PC-9 (cell line): ENCODE data around the gene TMC8.

Experiments
- EZH2 ChIP-seq: fragments of 200-600 bp; sonication (generic); IDR thresholded peaks from 2 replicates; pipeline ENCODE4 v1.8.0; 2017; ENCODE audit warnings: antibody characterized with exemption, low read depth
- TF ChIP-seq, protein P1 (sequence below): fragments of 200-600 bp; sonication (generic); conservative IDR thresholded peaks from 2 replicates; pipeline ENCODE4 v1.6.1; 2017; ENCODE audit warnings: mixed run types, antibody characterized with exemption, mild to moderate bottlenecking, moderate library complexity

GRCh38 chr17:78173097-78173715 lies 42.6 kb downstream of the TMC8 start:
- no peak for TF ChIP-seq EZH2
- TF ChIP-seq, protein P1, sequence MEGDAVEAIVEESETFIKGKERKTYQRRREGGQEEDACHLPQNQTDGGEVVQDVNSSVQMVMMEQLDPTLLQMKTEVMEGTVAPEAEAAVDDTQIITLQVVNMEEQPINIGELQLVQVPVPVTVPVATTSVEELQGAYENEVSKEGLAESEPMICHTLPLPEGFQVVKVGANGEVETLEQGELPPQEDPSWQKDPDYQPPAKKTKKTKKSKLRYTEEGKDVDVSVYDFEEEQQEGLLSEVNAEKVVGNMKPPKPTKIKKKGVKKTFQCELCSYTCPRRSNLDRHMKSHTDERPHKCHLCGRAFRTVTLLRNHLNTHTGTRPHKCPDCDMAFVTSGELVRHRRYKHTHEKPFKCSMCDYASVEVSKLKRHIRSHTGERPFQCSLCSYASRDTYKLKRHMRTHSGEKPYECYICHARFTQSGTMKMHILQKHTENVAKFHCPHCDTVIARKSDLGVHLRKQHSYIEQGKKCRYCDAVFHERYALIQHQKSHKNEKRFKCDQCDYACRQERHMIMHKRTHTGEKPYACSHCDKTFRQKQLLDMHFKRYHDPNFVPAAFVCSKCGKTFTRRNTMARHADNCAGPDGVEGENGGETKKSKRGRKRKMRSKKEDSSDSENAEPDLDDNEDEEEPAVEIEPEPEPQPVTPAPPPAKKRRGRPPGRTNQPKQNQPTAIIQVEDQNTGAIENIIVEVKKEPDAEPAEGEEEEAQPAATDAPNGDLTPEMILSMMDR: no peak
